SK-N-SH treated with all-trans-retinoic acid at 6 μM for 48 hours (cell line): ENCODE results near the gene TKT.

Experiments
- ATAC-seq: fragments of 200-7000 bp; cut with Tn5 transposase; 3 replicates; pipeline ENCODE4 v1.9.1; 2020; ENCODE audit warnings: mild to moderate bottlenecking, moderate library complexity
- BACH2 ChIP-seq: fragments of 250-450 bp; sonication (Bioruptor Pico); IDR thresholded peaks from 2 replicates; pipeline ENCODE4 v1.9.0; 2021; ENCODE audit warnings: mild to moderate bottlenecking, borderline replicate concordance
- CREB5 ChIP-seq: fragments of 250-450 bp; sonication (Bioruptor Pico); IDR thresholded peaks from 2 replicates; pipeline ENCODE4 v1.5.1; 2020; ENCODE audit warnings: low read depth, mild to moderate bottlenecking, moderate library complexity
- ESRRG ChIP-seq: fragments of 250-450 bp; sonication (Bioruptor Pico); IDR thresholded peaks from 2 replicates; pipeline ENCODE4 v1.6.1; 2021; ENCODE audit warnings: mild to moderate bottlenecking
- GLIS3 ChIP-seq: fragments of 250-450 bp; sonication (Bioruptor Pico); IDR thresholded peaks from 2 replicates; pipeline ENCODE4 v1.5.0; 2020; ENCODE audit warnings: mild to moderate bottlenecking, moderate library complexity
- OSR1 ChIP-seq: fragments of 250-450 bp; sonication (Bioruptor Pico); IDR thresholded peaks from 2 replicates; pipeline ENCODE4 v1.8.0; 2022; ENCODE audit warnings: moderate library complexity, mild to moderate bottlenecking, inconsistent platforms
- PPARA ChIP-seq: fragments of 250-450 bp; sonication (Bioruptor Pico); IDR thresholded peaks from 2 replicates; pipeline ENCODE4 v1.5.0; 2020; ENCODE audit warnings: mild to moderate bottlenecking, borderline replicate concordance
- RARB ChIP-seq: fragments of 250-450 bp; sonication (Bioruptor Pico); IDR thresholded peaks from 2 replicates; pipeline ENCODE4 v1.8.0; 2021; ENCODE audit warnings: mild to moderate bottlenecking, moderate library complexity
- SNAI2 ChIP-seq: fragments of 250-450 bp; sonication (Bioruptor Pico); IDR thresholded peaks from 2 replicates; pipeline ENCODE4 v1.5.0; 2020; ENCODE audit warnings: mild to moderate bottlenecking, moderate library complexity
- TCF4 ChIP-seq: fragments of 250-450 bp; sonication (Bioruptor Pico); IDR thresholded peaks from 2 replicates; pipeline ENCODE4 v1.8.0; 2021; ENCODE audit warnings: mild to moderate bottlenecking, moderate library complexity, borderline replicate concordance
- TOX ChIP-seq: fragments of 250-450 bp; sonication (Bioruptor Pico); IDR thresholded peaks from 2 replicates; pipeline ENCODE4 v1.8.0; 2021; ENCODE audit warnings: mild to moderate bottlenecking, moderate library complexity, borderline replicate concordance
- ZC3H10 ChIP-seq: fragments of 250-450 bp; sonication (Bioruptor Pico); IDR thresholded peaks from 2 replicates; pipeline ENCODE4 v1.5.1; 2021; ENCODE audit warnings: mild to moderate bottlenecking, moderate library complexity
- ZFP3 ChIP-seq: fragments of 250-450 bp; sonication (Bioruptor Pico); IDR thresholded peaks from 2 replicates; pipeline ENCODE4 v1.5.0; 2020; ENCODE audit warnings: mild to moderate bottlenecking, moderate library complexity
- ZFP30 ChIP-seq: fragments of 450-650 bp; formaldehyde crosslinking; IDR thresholded peaks from 2 replicates; pipeline ENCODE4 v1.5.0; 2022; ENCODE audit warnings: mild to moderate bottlenecking, moderate library complexity
- ZNF565 ChIP-seq: fragments of 450-650 bp; formaldehyde crosslinking; conservative IDR thresholded peaks from 2 replicates; pipeline ENCODE4 v1.5.0; 2020; ENCODE audit warnings: low read depth, mild to moderate bottlenecking, moderate library complexity
- ZNF70 ChIP-seq: fragments of 450-650 bp; formaldehyde crosslinking; IDR thresholded peaks from 2 replicates; pipeline ENCODE4 v1.5.0; 2020; ENCODE audit warnings: mild to moderate bottlenecking, moderate library complexity
- ZNF8 ChIP-seq: fragments of 450-650 bp; formaldehyde crosslinking; IDR thresholded peaks from 2 replicates; pipeline ENCODE4 v1.5.0; 2020; ENCODE audit warnings: mild to moderate bottlenecking, moderate library complexity
- TF ChIP-seq, protein P1 (sequence below): fragments of 250-450 bp; sonication (Bioruptor Pico); IDR thresholded peaks from 2 replicates; pipeline ENCODE4 v1.8.0; 2021; ENCODE audit warnings: low read depth, mild to moderate bottlenecking, moderate library complexity, borderline replicate concordance
- TF ChIP-seq, protein P2 (sequence below): fragments of 250-450 bp; sonication (Bioruptor Pico); IDR thresholded peaks from 2 replicates; pipeline ENCODE4 v1.5.1; 2021; ENCODE audit warnings: mild to moderate bottlenecking, moderate library complexity

TKT gene

DNA sequence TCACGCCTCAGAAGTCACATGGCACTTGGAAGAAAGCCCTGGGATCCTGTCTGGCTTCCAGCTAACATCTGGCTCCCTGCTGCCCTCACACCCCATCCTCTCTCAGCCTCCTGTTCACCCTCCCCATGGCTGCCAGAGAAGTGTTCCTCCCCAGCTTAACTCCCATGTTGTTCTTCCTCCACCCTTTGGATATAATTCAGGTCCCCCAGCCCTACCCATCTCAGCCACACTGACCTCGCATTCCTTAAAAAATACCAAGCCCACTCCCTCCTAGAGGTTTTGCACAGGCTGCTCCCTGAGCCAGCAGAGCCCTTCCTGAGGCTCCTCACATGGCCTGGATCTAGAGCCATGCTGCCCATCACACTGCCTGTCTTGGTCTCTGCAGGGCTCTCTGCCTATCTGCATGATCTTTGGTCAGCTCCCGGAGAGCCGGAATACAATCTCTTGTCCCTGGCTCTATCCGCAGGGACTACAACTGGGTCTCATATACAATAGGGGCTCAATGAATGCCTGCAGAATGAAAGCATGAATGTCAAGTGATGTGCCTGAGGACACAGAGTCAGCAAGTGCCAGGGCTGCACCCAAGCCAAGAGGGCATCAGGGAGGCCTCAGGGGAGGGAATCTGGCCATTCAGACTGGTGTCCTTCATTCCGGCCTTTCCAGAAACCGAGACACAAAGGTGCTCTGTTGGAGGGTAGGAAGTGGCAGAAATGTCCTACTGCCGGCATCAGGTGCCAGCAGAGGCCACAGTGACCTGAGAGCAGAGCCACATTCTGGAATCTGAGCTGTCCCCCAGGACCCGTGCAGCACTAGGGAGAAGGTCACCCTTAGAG is 3.8 kb upstream of the TKT start:
- TF ChIP-seq PPARA, result no peak
- ATAC-seq, result no peak

- TF ChIP-seq RARB (CRISPR knock-in tag), result no peak
- TF ChIP-seq ZNF70 (CRISPR knock-in tag), result no peak
- no peak for TF ChIP-seq GLIS3 (CRISPR knock-in tag)
- TF ChIP-seq, protein P1, sequence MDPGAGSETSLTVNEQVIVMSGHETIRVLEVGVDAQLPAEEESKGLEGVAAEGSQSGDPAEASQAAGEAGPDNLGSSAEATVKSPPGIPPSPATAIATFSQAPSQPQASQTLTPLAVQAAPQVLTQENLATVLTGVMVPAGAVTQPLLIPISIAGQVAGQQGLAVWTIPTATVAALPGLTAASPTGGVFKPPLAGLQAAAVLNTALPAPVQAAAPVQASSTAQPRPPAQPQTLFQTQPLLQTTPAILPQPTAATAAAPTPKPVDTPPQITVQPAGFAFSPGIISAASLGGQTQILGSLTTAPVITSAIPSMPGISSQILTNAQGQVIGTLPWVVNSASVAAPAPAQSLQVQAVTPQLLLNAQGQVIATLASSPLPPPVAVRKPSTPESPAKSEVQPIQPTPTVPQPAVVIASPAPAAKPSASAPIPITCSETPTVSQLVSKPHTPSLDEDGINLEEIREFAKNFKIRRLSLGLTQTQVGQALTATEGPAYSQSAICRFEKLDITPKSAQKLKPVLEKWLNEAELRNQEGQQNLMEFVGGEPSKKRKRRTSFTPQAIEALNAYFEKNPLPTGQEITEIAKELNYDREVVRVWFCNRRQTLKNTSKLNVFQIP (CRISPR knock-in tag), result no peak
- no peak for TF ChIP-seq ZFP3
- no peak for TF ChIP-seq OSR1 (CRISPR knock-in tag)
- TF ChIP-seq SNAI2, result no peak
- no peak for TF ChIP-seq ZNF8 (CRISPR knock-in tag)
- no peak for TF ChIP-seq PPARA
- TF ChIP-seq TOX (CRISPR knock-in tag), result no peak
- ATAC-seq, result no peak
Observed at GRCh38 chr3:53258600-53259426, 3.0 kb upstream of the TKT start.

GRCh38 chr3:53257465-53257864 is 1.6 kb upstream of the TKT start:
- TF ChIP-seq ZC3H10 (CRISPR knock-in tag) (no peak), BACH2 (CRISPR knock-in tag) (no peak), ZFP3 (no peak)
- TF ChIP-seq, protein P2, sequence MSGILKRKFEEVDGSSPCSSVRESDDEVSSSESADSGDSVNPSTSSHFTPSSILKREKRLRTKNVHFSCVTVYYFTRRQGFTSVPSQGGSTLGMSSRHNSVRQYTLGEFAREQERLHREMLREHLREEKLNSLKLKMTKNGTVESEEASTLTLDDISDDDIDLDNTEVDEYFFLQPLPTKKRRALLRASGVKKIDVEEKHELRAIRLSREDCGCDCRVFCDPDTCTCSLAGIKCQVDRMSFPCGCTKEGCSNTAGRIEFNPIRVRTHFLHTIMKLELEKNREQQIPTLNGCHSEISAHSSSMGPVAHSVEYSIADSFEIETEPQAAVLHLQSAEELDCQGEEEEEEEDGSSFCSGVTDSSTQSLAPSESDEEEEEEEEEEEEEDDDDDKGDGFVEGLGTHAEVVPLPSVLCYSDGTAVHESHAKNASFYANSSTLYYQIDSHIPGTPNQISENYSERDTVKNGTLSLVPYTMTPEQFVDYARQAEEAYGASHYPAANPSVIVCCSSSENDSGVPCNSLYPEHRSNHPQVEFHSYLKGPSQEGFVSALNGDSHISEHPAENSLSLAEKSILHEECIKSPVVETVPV (CRISPR knock-in tag), result no peak
- no peak for ATAC-seq

- no peak for ATAC-seq
- no peak for TF ChIP-seq BACH2 (CRISPR knock-in tag)
- TF ChIP-seq ZNF565, result no peak
- no peak for TF ChIP-seq GLIS3 (CRISPR knock-in tag)
- no peak for TF ChIP-seq ZFP30
- no peak for TF ChIP-seq PPARA
- no peak for TF ChIP-seq ESRRG (CRISPR knock-in tag)
- TF ChIP-seq, all 23 proteins: peak for 0
Observed at GRCh38 chr3:53256704-53257055, 858 bp upstream of the TKT start.

- no peak for TF ChIP-seq ZNF8 (CRISPR knock-in tag)
- TF ChIP-seq ZNF70 (CRISPR knock-in tag), result no peak
- TF ChIP-seq GLIS3 (CRISPR knock-in tag), result no peak
- peak; percentile 54 for ATAC-seq
Observed at GRCh38 chr3:53255423-53255774, 423 bp downstream of the TKT start.

DNA sequence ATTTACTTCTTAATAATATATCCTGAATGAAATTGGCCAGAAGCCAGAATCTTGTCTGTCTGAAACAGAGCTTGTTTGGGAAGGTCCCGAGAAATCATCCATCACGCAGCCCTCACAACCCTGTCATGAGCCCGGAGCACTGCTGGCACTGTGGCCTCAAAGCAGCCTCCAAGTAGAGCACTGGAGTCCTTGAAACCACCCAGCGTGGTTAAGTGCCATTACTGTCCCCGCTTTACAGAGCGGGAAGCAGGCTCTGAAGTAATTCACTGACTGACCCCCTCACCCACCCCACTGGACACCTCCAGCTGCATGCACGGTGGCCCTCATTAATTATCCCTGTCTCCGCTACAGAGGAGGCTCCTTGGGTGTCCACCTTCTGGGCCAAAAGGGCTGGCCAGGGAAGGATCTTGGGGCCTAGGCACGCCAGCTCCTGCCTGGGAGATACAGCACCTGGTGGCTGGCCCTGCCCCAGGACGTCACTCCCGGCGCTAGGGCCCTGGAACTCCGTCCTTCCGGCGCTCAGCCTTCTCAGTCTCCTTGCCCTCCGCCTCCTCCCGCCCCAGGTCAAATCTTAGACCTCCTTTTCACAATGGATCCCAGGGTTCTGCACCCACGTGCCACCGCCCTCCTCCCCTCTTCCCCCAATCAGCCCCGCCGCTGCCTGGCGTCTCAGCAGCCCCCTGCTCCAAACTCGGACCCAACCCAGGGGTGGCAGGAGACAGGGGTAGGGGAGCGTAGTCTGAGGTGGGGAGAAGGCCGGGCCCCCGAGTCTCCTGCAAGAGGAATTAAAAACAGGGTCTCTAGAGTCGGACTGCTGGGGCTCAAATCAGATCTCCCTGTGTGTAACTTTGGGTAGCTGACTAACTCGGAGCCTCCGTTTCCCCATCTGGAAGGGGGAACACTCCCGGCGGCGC is 1.1 kb downstream of the TKT start:
- ATAC-seq, result peak; percentile 81
- TF ChIP-seq CREB5 (CRISPR knock-in tag) (no peak), RARB (CRISPR knock-in tag) (no peak), PPARA (no peak), ZFP3 (no peak), ZNF565 (no peak), ZNF8 (CRISPR knock-in tag) (no peak), TCF4 (CRISPR knock-in tag) (no peak)
- TF ChIP-seq, all 23 proteins: peak for 0
